HEK293 (cell line): Measurements from ENCODE around the gene OR2T29.
"Not testable (repeated sequence)": the region's sequence is repeated elsewhere in the genome, so short reads cannot be mapped to it uniquely, and the experiment has no call there.

Source experiments
- CTCF ChIA-PET: fragments of 350-600 bp; formaldehyde crosslinking; extraction: SDS; loops from one replicate; lab custom pipeline; 2021; ENCODE audit warnings: antibody characterized with exemption; lab: Yijun Ruan, JAX
- POLR2A ChIA-PET: fragments of 300-600 bp; formaldehyde crosslinking; extraction: SDS; loops from one replicate; lab custom pipeline; 2020; ENCODE audit warnings: antibody characterized with exemption, inconsistent platforms; lab: Yijun Ruan, JAX
- H3K27ac ChIP-seq: fragments of 200-500 bp; sonication (Bioruptor generic); 2 replicates; pipeline ENCODE4 v1.5.1; 2014; ENCODE audit warnings: low read depth, low read length, control low read depth, inconsistent platforms; ENCODE audit errors: extremely low read depth
- H3K36me3 ChIP-seq, 2 experiments: fragments of 200-500 bp in 1 of 2; sonication (Bioruptor generic) in 1 of 2; 1 replicate in 1 of 2; 2 replicates in 1 of 2; pipeline ENCODE4 v1.5.1; 2014 to 2017; ENCODE audit warnings: inconsistent platforms in 2 of 2, low read length in 2 of 2; ENCODE audit not compliant: control insufficient read depth in 2 of 2, insufficient read depth in 1 of 2
- H3K4me1 ChIP-seq: fragments of 200-500 bp; sonication (Bioruptor generic); 2 replicates; pipeline ENCODE4 v1.5.1; 2014; ENCODE audit warnings: mild to moderate bottlenecking, low read length, inconsistent platforms; ENCODE audit not compliant: control insufficient read depth, insufficient read depth
- H3K4me3 ChIP-seq: 2 replicates; pipeline ENCODE4 v1.5.1; 2011; ENCODE audit warnings: low read depth, mild to moderate bottlenecking, control low read depth, low read length, moderate library complexity
- H3K9me3 ChIP-seq: fragments of 200-500 bp; sonication (Bioruptor generic); 2 replicates; pipeline ENCODE4 v1.5.1; 2014; ENCODE audit warnings: low read depth, low read length, inconsistent platforms; ENCODE audit not compliant: control insufficient read depth, insufficient read depth
- BCL11B ChIP-seq: fragments of 450-650 bp; formaldehyde crosslinking; IDR thresholded peaks from 2 replicates; pipeline ENCODE4 v1.5.1; 2016; ENCODE audit warnings: low read depth, missing biosample characterization, missing genetic modification characterization
- GFI1B ChIP-seq: fragments of 450-650 bp; formaldehyde crosslinking; IDR thresholded peaks from 2 replicates; pipeline ENCODE4 v1.5.1; 2016; ENCODE audit warnings: missing biosample characterization, missing genetic modification characterization
- KLF10 ChIP-seq: fragments of 450-650 bp; IDR thresholded peaks from 2 replicates; pipeline ENCODE4 v1.5.1; 2018; ENCODE audit warnings: missing biosample characterization, mild to moderate bottlenecking, missing genetic modification characterization
- MYNN ChIP-seq: fragments of 450-650 bp; formaldehyde crosslinking; IDR thresholded peaks from 2 replicates; pipeline ENCODE4 v1.5.1; 2016; ENCODE audit warnings: missing biosample characterization, missing genetic modification characterization, borderline replicate concordance
- OSR2 ChIP-seq: fragments of 450-650 bp; formaldehyde crosslinking; IDR thresholded peaks from 2 replicates; pipeline ENCODE4 v1.5.1; 2016; ENCODE audit warnings: missing biosample characterization, missing genetic modification characterization
- PRDM2 ChIP-seq: fragments of 450-650 bp; formaldehyde crosslinking; IDR thresholded peaks from 2 replicates; pipeline ENCODE4 v1.5.1; 2016; ENCODE audit warnings: missing biosample characterization, missing genetic modification characterization, borderline replicate concordance
- ZFP41 ChIP-seq: fragments of 450-650 bp; formaldehyde crosslinking; IDR thresholded peaks from 2 replicates; pipeline ENCODE4 v1.5.1; 2016; ENCODE audit warnings: missing biosample characterization, missing genetic modification characterization, borderline replicate concordance
- ZNF16 ChIP-seq: fragments of 450-650 bp; formaldehyde crosslinking; IDR thresholded peaks from 2 replicates; pipeline ENCODE4 v1.5.1; 2016; ENCODE audit warnings: low read depth, missing biosample characterization, missing genetic modification characterization
- ZNF521 ChIP-seq: fragments of 450-650 bp; formaldehyde crosslinking; IDR thresholded peaks from 2 replicates; pipeline ENCODE4 v1.5.1; 2017; ENCODE audit warnings: missing biosample characterization, mild to moderate bottlenecking, missing genetic modification characterization
- ZNF544 ChIP-seq: fragments of 450-650 bp; formaldehyde crosslinking; IDR thresholded peaks from 2 replicates; pipeline ENCODE4 v1.5.0; 2017; ENCODE audit warnings: missing biosample characterization, missing genetic modification characterization
- ZNF596 ChIP-seq: fragments of 450-650 bp; IDR thresholded peaks from 2 replicates; pipeline ENCODE4 v1.5.0; 2018; ENCODE audit warnings: missing biosample characterization, mild to moderate bottlenecking, missing genetic modification characterization, moderate library complexity

Gene OR2T29

DNA sequence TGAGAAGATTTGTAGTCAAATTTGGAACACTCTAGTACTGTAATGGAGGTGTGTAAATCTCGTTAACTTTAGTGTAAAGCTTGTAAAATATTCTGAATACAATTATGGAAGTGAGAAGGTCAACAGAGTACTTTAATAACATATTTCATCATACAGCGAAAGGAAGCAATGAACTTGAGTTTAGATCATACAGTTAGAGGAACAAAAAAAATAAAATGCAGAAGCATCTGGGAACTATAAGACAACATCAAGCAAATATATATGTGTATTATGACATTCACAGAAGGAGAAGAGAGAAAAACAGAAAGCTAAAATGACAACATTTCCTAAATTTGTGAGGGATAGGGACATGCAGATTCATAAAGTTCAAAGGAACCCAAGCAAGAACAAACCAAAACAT lies 6.5 kb upstream of the OR2T29 start:
- H3K4me1 ChIP-seq, CTCF ChIA-PET, H3K36me3 ChIP-seq, POLR2A ChIA-PET, H3K9me3 ChIP-seq, H3K27ac ChIP-seq, H3K4me3 ChIP-seq: not testable (repeated sequence)

DNA sequence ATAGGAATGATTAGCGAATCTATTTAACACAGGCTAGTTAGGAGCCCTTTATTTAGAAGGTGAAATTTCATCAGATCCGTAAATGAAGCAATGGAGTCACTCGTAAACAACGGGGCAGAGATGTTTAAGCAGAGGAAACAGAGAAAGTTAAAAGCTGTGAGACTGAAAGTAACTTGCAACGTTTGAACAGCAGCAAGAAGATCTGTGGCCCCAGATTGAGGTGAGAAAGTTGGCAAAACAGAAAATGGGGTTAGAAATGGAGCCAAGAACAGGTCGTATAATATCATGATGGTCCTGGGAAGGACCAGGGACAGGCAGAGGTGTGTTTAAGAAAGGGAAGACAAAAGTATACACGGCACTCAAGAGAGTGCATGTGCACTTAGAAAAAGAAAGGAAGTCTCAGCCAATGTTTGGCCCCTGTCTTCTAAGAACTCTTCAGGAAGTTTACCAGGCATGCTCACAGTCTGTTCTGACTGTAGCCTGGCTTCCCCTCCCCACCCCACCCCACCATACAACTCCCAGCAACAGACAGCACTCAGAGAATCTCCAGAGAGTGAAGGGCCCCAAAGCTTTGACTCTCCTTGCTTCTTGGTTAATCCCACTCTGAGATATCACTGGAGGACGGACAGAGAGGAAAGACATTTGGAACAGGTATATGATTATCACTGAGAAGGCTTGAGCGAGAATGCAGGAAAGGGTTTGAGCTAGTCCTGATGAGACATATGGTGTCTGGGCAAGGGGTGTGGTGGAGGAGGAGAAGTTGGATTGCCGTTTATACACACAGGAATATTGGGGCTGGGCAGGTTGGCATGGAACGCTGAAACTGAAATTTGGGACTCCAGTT lies 3.2 kb upstream of the OR2T29 start:
- CTCF ChIA-PET, POLR2A ChIA-PET, H3K4me1 ChIP-seq, H3K9me3 ChIP-seq, H3K36me3 ChIP-seq, H3K4me3 ChIP-seq, H3K27ac ChIP-seq: not testable (repeated sequence)

- H3K9me3 ChIP-seq, H3K4me1 ChIP-seq, CTCF ChIA-PET, H3K4me3 ChIP-seq, POLR2A ChIA-PET, H3K36me3 ChIP-seq, H3K27ac ChIP-seq: not testable (repeated sequence)
Measured at GRCh38 chr1:248551027-248551426, 11.5 kb downstream of the OR2T29 start.

DNA sequence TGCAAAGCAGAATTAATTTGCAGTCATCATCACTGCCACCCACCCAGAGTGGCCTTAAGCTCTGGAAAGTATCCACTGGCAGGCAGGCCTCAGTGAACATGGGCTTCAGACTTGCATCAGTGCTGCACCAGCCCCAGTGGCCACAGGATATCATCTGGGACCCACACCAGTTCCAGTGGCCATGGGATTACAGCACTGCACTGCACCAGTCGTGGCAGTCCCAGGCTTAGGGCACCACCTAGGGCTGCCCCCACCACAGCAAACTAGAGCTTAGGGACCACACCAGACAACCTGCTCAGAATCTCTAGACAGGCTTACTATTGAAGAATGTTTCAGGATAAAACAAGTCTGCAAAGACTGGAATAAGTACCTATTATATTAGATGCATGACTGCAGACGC lies 15.2 kb downstream of the OR2T29 start:
- H3K27ac ChIP-seq, H3K4me3 ChIP-seq, POLR2A ChIA-PET, H3K4me1 ChIP-seq, H3K36me3 ChIP-seq, H3K9me3 ChIP-seq, CTCF ChIA-PET: not testable (repeated sequence)

GRCh38 chr1:248537449-248537848 lies 25.1 kb downstream of the OR2T29 start:
- CTCF ChIA-PET, POLR2A ChIA-PET, H3K27ac ChIP-seq, H3K36me3 ChIP-seq, H3K4me3 ChIP-seq, H3K9me3 ChIP-seq, H3K4me1 ChIP-seq: not testable (repeated sequence)

DNA sequence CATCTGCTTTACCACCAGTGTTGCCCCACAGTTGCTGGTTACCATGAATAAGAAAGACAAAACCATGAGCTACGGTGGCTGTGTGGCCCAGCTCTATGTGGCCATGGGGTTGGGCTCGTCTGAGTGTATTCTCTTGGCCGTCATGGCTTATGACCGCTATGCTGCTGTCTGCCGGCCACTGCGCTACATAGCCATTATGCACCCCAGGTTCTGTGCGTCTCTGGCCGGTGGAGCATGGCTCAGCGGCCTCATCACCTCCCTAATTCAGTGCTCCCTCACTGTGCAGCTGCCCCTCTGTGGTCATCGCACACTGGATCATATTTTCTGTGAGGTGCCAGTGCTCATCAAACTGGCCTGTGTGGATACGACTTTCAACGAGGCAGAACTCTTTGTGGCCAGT lies 40.7 kb downstream of the OR2T29 start:
- POLR2A ChIA-PET, result no interaction called here
- Histone ChIP-seq H3K36me3 (no peaks in the 10 kb centered on the region), H3K27ac (no peak overlapping the region), H3K4me3 (no peak overlapping the region), H3K9me3 (no peaks in the 10 kb centered on the region), H3K4me1 (no peaks in the 10 kb centered on the region)
- CTCF ChIA-PET, result no interaction called here
- no peak for TF ChIP-seq ZNF521 (tag by site-specific recombination)
- TF ChIP-seq ZFP41, result no peak
- no peak for TF ChIP-seq MYNN (tag by site-specific recombination)
- no peak for TF ChIP-seq ZNF596 (tag by site-specific recombination)
- TF ChIP-seq ZNF544, result no peak
- no peak for TF ChIP-seq OSR2 (tag by site-specific recombination)
- no peak for TF ChIP-seq GFI1B
- no peak for TF ChIP-seq ZNF16 (tag by site-specific recombination)
- no peak for TF ChIP-seq PRDM2 (tag by site-specific recombination)
- TF ChIP-seq BCL11B, result no peak
- TF ChIP-seq KLF10 (tag by site-specific recombination), result no peak
